ENCODE data around the gene ZSCAN10. TPM values are rescaled to one million over a fixed set of nuclear protein-coding genes. Genes with fewer than 3 reads are reported as not detected.

Gene ZSCAN10
- total RNA-seq, 1 donor from 2014 or later: not detected

DNA sequence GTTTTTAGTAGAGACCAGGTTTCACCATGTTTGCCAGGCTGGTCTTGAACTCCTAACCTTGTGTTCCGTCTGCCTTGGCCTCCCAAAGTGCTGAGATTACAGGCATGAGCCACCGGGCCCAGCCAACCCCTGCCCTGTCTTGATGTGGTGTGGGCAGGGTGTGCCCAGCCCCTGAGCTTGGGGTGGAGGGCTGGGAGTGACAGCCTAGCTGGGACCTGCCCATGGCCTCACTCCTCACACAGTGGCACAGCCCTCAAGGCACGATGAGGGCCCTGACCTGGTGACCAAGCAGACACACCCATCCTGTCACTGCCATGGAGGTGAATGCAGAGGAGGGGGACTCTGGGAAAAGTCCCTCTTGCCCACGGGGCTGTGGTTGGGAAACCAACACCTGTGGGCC is 30.6 kb downstream of the ZSCAN10 start:
- no peak for DNase-seq (ENCODE audit: low read depth, low spot score)
- Mint-ChIP-seq H3K36me3 (ENCODE audit: low read depth) (no peaks in the 10 kb centered on the region), H3K27me3 (ENCODE audit: low read depth) (peaks cover 6% of the 10 kb centered on the region), H3K4me3 (no peak overlapping the region), H3K4me1 (no peaks in the 10 kb centered on the region), H3K9me3 (no peaks in the 10 kb centered on the region), H3K27ac (ENCODE audit: unreplicated experiment) (no peak overlapping the region)
- TF ChIP-seq, protein P1, sequence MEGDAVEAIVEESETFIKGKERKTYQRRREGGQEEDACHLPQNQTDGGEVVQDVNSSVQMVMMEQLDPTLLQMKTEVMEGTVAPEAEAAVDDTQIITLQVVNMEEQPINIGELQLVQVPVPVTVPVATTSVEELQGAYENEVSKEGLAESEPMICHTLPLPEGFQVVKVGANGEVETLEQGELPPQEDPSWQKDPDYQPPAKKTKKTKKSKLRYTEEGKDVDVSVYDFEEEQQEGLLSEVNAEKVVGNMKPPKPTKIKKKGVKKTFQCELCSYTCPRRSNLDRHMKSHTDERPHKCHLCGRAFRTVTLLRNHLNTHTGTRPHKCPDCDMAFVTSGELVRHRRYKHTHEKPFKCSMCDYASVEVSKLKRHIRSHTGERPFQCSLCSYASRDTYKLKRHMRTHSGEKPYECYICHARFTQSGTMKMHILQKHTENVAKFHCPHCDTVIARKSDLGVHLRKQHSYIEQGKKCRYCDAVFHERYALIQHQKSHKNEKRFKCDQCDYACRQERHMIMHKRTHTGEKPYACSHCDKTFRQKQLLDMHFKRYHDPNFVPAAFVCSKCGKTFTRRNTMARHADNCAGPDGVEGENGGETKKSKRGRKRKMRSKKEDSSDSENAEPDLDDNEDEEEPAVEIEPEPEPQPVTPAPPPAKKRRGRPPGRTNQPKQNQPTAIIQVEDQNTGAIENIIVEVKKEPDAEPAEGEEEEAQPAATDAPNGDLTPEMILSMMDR (conservative IDR thresholded peaks at IDR 0.05): no peak

DNA sequence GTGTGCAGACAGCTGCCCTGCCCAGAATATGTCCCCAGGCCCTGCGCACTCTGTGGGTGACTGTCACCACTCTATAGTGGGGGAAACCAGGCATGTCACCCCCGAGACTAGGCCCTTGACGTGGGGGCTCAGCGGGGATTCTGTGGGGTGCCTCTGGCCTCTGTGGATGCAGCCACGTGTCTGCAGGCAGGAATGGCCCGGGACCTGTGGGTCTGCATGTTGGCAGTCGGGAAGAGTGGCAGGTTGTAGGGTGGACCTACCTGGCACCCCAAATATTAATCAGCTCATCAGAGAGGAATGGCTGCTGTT is 32.7 kb downstream of the ZSCAN10 start:
- H3K9me3 Mint-ChIP-seq: no peaks in the 10 kb centered on the region
- H3K27me3 Mint-ChIP-seq (ENCODE audit: low read depth): peaks cover 2% of the 10 kb centered on the region
- TF ChIP-seq, protein P1 (conservative IDR thresholded peaks at IDR 0.05): no peak
- H3K27ac Mint-ChIP-seq (ENCODE audit: unreplicated experiment): no peak overlapping the region
- H3K4me1 Mint-ChIP-seq: no peaks in the 10 kb centered on the region
- no peaks in the 10 kb centered on the region for H3K36me3 Mint-ChIP-seq (ENCODE audit: low read depth)
- DNase-seq (ENCODE audit: low read depth, low spot score): no peak
- no peak overlapping the region for H3K4me3 Mint-ChIP-seq

DNA sequence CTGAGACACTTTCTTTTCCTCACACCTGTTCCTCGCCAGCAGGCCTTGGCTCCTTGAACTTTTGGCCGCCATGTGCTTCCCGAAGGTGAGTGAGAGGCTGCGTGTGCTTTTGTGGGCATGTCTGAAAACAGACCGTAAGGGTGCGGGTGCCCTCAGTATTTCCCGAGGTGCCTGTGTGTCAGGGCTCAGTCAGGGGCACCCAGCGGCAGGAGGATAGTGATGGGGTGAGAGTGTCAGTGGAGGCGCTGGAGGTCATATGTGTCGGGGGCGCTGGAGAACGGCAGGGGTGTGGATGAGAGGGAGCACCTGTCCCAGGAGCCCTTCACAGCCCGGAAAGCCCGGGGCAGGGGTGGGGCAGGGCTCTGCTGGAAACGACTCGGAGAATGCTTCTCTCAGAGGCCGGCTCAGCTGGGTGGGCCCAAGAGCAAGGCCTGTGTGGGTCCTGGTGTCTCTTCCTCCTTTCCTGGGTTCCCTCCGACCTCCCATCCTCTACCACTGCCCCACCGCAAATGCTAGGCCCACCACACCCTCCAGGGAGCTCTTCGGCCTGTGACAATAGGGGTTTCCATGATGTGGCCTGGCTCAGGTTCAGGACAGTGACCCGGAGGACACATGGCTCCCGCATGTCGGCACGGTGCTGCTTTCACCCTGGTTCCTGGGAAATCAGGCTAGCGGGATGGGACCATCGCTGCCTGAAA is 33.2 kb downstream of the ZSCAN10 start:
- no peak for DNase-seq (ENCODE audit: low read depth, low spot score)

DNA sequence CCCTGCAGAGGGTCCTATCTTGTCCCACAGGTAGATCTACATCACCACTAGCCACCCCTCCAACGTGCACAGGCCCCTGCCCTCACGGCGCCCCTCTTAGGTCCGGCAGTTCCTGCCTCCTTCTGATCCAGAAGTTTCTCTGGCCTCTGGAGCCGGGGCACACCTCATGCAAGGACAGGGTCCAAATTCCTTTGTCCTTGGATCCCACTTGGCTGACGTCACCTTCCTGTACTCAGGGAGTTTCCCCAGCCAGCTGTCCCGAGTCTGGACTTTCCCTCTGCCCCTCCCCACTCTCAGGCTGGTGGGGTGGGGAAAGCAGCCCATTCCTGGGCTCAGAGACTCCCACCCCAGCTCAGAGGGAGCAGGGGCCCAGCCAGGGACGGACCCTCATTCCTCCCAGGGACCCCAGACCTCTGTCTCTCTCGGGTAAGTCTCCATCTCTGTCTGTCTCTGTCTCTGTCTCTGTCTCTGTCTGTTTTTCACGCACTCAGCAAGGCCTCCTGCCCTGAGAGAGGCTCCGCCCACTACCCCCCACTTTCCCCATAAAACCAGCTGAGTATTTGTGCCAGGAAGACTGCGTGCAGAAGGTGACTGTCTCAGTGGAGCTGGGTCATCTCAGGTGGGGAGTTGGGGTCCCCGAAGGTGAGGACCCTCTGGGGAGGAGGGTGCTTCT is 33.9 kb downstream of the ZSCAN10 start, which contains the start of gene IL32:
Gene IL32, plus strand, starts transcription at position 572 of the 673 bp plus-strand sequence. CDS start 172 bp downstream, outside the sequence.
- H3K9me3 Mint-ChIP-seq: no peaks in the 10 kb centered on the region
- TF ChIP-seq, protein P1 (conservative IDR thresholded peaks at IDR 0.05): no peak
- peaks cover 5% of the 10 kb centered on the region for H3K27me3 Mint-ChIP-seq (ENCODE audit: low read depth)
- H3K4me1 Mint-ChIP-seq: no peaks in the 10 kb centered on the region
- DNase-seq (ENCODE audit: low read depth, low spot score): no peak
- no peaks in the 10 kb centered on the region for H3K36me3 Mint-ChIP-seq (ENCODE audit: low read depth)
- H3K4me3 Mint-ChIP-seq: no peak within 1 kb of the TSS
- peak within 1 kb of the TSS; percentile 91 for H3K27ac Mint-ChIP-seq (ENCODE audit: unreplicated experiment)

More for the DNA sequence above, 33.2 kb downstream of the ZSCAN10 start:
- peaks cover 2% of the 10 kb centered on the region for H3K27me3 Mint-ChIP-seq (ENCODE audit: low read depth)
- H3K4me1 Mint-ChIP-seq: no peaks in the 10 kb centered on the region
- TF ChIP-seq, protein P1 (conservative IDR thresholded peaks at IDR 0.05): no peak
- no peaks in the 10 kb centered on the region for H3K36me3 Mint-ChIP-seq (ENCODE audit: low read depth)
- no peak overlapping the region for H3K4me3 Mint-ChIP-seq
- H3K9me3 Mint-ChIP-seq: no peaks in the 10 kb centered on the region
- H3K27ac Mint-ChIP-seq (ENCODE audit: unreplicated experiment): peak overlapping the region; percentile 91

DNA sequence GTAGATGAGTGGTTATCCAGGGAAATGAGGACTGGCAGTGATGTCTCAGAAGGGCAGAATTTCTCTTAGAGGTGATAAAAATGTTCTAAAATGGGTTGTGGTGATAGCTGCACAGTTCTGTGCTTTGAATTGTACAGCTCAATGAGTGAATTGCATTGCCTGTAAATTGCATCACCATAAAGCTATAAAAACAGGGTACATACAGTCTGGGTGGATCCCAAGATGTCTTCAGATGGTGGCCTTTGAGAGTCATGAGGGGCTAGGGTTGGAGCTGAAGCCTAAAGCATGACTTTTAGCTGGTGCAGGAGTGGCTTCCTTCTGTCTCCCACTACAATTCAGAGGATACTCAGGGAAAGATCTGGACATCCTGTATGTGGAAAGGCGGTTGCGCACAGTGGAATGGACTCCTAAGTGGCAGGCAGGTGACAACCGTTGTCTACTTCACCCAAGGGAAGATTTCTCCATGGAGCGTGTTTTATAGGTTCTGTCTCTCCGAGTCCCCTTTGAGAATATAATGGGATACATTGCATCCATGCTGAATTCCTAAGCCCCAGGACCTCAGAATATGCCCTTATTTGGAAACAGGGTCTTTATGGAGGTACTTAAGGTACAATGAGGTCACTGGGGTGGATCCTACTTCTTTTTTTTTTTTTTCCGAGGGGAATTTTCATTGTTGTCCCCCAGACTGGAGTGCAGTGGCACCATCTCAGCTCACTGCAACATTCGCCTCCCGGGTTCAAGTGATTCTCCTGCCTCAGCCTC is 35.3 kb downstream of the ZSCAN10 start:
- Mint-ChIP-seq H3K4me1 (peaks cover 7% of the 10 kb centered on the region), H3K9me3 (no peaks in the 10 kb centered on the region), H3K27ac (ENCODE audit: unreplicated experiment) (no peak overlapping the region), H3K4me3 (no peak overlapping the region), H3K27me3 (ENCODE audit: low read depth) (peaks cover 2% of the 10 kb centered on the region), H3K36me3 (ENCODE audit: low read depth) (no peaks in the 10 kb centered on the region)
- TF ChIP-seq, protein P1 (conservative IDR thresholded peaks at IDR 0.05): no peak
- DNase-seq (ENCODE audit: low read depth, low spot score): no peak
